Activated naive CD4-positive, alpha-beta T cell treated with Interleukin-2 at 50 U/mL for 16 hours (primary cell): Measurements from ENCODE around the gene EMC10.

Experiments
- DNase-seq: peaks from one replicate; pipeline ENCODE4 v3.0.0-alpha.2; 2020

The EMC10 gene

DNA sequence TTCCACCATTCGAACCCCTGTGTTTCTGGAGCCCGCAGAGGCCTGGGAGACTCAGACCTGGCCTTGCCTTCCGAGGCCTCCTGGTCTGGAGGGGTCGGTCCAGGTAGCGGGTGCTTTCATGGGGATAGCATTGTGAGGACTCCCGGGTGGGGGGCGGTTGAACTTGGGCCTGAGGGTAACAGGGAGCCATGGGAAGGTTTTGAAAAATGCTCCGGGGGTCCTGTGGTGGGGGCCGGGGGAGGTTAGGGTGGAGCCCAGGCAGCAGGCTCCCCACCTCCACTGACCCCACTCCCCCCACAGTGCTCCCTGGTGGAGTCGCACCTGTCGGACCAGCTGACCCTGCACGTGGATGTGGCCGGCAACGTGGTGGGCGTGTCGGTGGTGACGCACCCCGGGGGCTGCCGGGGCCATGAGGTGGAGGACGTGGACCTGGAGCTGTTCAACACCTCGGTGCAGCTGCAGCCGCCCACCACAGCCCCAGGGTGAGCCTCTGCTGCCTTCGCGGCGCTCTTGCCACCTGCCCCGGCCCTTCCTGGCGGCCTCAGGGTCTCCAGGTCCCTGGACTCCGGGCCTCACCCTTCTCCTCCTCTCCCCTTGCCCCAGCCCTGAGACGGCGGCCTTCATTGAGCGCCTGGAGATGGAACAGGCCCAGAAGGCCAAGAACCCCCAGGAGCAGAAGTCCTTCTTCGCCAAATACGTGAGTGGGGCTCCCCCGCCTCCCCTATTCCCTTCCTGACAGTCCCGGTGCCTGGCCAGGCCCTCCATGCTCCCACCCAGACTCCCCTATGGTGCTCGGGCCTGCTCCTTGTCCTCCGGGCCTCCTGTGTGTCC lies 4.2 kb downstream of the EMC10 start:
- DNase-seq = no peak

DNA sequence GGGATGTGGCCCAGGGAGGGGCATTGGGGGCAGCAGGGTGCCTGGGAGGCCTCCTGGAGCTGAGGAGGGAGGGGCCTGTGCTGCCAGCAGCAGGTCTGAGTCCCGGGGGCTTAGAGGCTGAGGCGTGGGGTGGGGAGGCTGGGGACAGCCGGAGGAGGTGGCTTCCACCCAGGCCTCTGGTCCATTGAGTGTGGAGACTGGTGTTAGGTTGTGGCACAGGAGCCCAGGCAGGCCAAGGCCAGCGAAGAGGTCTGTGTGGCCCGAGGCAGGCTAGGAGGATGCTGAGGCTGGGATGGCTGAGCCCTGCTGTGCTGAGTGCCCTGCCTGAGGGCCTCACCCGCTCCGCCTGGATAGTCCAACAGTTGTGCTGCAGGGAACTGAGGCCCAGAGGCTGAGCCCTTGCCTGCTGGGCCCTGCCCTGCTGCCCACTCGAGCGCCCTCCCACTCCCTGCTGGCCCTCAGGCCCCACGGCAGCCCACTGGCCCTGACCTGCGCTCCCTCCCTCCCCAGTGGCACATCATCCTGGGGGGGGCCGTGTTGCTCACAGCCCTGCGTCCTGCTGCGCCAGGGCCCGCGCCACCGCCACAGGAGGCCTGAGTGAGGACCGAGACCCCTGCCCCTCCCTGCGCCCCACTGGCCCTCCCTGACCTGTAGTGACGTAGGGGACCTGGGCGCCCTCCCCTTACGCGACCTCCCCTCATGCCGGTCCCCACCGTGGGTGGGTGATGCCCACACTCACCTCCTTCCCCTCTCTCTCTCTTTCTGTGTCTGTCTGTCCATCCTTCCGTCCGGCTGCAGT lies 5.2 kb downstream of the EMC10 start:
- DNase-seq = no peak

DNA sequence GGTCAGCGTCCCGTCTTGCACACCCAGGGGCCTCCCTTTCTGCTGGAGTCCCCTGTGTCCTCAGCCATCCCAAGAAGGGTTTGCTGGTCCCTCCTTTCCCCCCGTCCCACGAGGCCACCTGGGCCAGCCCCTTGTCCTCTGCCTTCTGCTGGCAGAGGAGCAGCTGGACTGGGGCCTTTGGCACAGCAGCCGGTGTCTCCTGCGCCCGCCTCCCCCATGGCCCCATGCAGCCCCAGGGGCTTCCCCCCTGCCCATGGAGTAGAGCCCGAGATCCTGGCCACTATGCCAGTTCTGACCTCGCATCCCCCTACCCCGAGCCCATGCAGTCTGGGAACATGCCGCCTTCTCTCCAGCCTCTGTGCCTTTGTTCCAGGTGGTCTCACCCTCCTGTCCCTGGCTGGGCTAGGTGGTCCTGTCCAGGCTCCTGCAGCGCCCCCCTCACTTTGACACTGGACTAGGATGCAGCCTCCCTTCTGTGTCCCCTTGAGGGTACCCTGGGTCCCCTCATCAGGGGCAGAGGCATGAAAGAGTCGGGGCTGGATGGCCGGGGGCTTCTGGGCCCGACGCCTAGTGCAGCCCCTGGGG lies 6.1 kb downstream of the EMC10 start:
- DNase-seq = no peak

DNA sequence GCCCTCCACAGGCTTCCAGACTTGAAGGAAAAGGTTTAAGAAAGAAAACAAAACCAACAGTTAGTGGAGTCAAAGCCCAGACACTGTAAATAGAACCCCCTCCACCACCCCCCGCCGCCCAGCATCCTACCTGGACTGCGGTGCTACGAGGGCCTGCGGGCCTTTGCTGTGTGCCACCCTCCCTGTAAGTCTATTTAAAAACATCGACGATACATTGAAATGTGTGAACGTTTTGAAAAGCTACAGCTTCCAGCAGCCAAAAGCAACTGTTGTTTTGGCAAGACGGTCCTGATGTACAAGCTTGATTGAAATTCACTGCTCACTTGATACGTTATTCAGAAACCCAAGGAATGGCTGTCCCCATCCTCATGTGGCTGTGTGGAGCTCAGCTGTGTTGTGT lies 6.6 kb downstream of the EMC10 start:
- no peak for DNase-seq

DNA sequence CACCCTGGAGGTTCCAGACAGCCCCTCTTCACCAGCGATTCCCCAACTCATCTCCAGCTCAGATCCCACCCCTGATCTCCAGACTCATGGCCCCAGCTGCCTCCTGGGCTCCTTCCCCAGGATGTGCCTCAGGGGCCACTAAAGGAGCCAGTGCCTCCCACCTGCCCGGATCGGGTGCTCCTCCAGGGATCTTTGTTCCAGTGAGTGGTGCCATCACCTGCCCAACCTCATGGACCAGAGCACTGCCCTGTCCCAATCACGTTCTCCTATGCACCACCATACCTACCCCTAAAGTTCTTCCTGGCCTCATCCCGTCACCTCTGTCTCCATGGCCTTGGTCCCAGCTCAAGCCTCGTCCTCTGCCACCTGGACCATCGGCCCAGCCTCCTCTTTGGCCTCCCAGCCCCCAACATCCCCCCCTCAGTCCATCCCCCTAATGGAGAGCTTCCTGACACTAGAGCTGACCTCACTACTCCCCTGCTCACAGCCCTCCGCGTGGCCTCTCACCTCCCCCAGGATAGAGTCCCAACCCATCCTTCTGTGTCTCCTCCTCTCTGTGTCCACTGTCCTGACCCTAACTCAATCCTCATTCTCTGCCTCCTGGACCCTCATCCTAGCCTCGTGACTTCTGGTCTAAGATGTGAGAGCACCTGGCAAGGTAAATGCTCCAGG lies 9.1 kb downstream of the EMC10 start:
- DNase-seq = no peak

DNA sequence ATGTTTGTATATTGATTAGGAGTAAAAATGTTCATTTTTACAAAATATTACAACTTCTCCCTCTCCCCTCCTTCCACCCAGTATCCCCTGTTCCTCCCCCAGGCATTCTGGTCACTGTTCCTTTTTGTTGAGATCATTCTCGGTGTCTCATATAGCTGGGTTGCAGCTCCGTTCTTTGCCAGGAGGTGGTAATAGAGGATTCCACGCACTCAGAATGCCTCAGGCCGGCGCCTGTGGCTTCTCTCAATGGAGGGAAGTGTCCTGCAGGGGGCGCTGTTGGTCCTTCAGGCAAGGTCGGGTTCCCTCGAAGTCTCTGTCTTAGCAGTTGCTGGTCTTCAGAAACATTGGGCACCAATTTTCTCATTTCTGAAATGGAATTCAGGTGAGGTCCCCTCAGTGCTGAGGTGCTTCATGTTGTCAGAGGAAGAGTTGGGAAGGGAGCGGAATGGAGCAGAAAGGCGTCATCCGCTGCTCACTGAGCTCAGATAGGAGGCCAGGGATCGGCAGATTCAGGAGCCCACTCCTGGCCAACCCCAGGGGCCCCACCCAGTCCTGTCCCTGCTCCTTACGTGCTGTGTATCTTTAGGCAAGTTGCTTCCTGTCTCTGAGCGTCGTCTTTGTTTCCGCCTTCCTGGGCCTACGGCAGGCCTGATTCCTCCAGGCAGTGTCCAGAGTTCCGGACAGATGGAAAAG lies 10.7 kb downstream of the EMC10 start:
- peak; percentile 57 for DNase-seq

DNA sequence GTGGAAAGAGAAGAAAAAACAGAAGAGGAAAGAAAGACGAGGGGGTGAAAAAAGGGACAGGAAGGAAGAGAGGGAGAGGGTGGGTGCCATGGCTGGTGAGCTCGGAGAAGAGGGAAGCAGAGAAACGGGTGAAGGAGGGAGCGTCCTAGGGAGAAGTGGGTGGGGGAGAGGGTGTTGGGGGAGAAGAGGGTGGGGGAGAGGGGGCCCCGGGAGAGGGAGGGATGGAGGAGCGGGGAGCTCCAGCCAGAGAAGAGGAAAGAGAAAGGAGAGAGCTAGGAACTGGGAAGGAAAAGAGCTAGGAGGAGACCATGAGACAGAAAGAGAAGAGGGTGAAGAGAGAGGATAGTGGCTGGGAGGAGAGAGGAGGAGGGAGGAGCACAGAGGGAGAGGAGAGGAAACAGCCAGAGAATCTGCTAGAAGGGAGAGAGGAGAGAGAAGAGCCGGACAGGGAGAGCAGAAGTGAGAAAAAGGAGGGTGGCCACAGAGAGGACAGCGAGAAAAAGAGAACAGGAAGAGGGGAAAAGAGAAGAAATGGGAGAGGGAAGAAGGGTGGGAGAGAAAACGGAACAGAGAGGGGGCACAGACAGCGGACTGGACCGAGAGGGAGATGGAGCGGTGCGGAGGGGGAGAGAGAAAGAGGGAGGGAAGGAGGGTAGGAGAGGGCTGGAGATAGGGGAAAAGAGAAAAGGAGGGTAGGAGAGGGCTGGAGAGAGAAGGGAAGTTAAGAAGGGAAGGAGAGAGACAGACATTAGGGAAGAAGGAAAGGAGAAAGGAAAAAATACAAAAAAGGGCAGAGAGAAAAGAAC lies 12.3 kb downstream of the EMC10 start:
- DNase-seq = no peak

DNA sequence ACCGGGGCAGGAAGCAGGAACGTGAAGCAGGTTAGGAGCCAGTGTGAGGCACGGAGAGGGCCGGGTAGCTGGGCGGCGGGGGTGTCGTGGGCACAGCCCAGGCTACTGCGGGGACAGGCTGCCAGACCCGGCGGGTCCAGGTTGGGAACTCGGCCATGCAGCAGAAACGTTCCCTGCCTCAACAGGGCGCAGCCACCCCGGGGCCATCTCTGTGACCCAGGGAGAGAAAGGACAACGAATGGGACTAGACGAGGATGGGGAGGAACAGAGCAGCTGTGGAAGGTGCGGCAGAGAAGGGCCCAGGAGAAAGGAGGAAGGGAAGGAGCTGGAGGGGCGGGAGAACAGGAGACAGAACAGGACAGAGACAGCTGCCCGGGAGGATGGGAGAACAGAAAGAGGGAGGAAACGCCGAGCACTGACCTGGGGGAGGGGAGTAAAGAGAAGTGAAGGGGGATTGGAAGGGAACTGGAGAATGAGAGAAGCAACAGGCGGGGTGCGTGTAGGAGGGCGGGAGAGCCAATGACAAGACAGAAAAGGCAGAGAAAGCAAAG lies 13.2 kb downstream of the EMC10 start:
- no peak for DNase-seq

DNA sequence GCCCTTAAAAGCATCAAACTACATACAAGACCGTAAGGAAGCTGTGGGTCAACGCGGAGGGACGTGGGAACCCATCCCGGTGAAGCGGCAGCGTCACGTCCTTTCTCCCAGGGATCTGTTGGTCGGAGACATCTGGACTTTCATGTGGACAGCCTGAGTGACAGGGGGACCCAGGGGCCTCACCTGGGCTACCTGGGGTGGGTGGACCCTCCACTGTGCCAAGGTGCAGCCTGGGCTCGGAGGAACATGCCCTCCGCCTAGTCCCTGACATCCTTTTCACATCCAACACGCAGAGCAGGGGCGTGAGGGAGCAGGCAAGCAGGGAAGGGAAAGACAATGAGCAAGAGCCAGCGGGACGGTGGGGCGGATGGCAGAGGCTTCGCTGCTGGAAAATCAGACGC lies 14.1 kb downstream of the EMC10 start:
- no peak for DNase-seq

DNA sequence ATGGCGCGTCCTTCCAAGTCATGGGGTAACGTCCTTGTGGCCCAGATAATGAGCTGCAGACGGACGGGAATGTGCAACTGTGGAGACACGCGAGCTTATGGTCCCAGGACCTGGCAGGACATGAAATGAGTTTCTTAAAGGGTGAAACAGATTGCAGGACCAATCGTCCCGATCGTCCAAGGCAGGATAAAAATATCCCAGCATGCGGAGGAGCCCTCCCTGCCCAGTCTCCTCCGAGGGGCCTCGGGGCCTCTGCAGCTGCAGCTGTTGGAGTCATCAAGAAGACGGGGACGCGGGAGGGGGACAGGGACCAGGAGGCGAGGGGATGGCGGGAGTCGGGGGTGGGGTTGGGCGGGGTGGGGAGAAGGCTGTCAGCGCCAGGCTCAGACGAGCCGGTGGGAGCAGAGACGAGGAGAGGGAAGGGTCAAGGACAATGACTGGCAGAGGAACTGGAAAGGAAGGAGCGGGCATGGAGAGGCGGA lies 14.7 kb downstream of the EMC10 start:
- no peak for DNase-seq

DNA sequence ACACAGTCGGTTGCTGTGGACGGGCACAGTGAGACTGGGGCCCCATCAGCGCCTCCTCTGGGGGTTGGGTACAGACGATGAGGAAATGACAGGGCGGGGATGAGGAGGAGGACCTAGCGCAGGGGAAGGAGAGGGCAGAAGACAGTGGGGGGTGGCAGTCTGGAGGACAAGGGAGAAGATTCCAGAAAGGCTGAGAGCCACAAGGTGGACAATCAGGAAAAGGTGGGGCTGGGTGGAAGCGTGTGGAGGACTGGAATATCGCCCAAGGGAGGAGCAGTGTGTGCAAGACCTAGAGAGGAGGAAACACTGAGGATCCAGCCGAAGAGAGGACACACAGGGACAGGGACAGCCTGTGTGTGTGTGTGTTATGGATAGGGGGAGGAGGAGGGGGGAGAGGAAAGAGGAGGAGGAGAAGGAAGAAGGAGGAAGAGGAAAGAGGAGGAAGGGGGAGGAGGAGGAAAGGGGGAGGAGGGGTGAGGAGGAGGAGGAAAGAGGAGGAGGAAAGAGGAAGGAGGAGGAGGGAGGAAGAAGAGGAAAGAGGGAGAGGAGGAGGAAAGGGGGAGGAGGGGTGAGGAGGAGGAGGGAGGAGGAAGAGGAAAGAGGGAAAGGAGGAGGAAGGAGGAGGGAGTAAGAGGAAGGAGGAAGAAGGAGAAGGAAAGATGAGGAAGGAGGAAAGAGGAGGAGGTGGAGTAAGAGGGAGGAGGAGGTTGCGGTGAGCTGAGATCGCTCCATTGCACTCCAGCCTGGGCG lies 16.2 kb downstream of the EMC10 start:
- DNase-seq = peak; percentile 43

DNA sequence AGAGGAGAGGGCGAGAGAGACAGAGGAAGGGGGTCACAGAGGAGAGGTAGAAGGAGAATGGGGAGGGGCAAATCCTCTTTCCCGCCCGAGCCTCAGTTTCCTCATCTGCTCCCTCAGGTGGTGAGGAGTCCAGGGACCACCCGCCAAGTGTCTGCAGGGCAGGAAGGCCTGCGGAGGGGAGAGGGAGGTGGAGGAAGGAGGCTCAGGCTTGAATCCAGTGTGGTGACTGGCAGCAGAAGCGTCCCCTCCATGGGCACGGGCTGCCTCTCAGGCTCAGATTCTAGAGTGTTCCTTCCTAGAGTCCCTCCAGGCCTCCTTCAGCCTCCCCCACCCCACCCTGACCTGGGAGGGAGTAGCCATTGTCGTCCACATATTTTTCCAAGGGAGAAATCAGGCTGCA lies 16.9 kb downstream of the EMC10 start:
- DNase-seq = no peak

DNA sequence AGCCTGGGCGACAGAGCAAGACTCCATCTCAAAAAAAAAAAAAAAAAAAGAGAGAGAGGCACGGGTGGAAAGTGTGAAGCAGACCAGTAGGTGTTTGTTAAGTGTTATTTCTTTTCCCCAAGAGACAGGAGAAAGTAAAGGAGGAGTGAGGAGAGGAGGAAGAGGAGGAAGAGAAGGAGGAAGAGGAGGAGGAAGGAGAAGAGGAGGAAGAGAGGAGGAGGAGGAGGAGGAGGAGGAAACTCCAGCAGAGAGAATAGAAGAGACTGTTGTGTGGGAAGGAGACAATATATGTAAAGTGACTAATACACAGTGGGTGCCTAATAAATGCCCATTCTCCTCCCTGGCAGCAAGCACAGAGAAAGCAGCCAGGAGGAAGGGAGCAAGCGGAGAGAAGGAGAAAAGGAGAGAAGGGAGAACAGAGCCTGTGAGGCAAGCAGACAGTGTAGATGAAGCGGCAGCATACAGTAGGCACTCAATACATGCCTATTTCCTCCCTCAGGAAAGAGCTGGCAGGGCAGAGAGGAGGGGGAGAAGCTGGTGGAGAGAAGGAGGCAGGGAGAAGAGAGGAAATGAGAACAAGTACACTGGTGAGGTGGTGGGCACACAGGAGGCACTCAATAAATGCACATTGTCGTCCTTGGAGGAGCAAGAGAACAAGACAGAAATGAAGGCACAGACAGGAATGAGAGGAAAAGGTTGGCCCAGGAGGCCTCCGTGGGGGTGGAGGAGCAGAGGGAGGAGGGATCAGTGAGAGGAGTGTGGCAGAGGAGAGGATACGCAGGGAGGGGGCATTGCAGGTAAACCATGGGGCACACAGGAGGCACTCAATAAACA lies 18.1 kb downstream of the EMC10 start:
- DNase-seq = no peak

DNA sequence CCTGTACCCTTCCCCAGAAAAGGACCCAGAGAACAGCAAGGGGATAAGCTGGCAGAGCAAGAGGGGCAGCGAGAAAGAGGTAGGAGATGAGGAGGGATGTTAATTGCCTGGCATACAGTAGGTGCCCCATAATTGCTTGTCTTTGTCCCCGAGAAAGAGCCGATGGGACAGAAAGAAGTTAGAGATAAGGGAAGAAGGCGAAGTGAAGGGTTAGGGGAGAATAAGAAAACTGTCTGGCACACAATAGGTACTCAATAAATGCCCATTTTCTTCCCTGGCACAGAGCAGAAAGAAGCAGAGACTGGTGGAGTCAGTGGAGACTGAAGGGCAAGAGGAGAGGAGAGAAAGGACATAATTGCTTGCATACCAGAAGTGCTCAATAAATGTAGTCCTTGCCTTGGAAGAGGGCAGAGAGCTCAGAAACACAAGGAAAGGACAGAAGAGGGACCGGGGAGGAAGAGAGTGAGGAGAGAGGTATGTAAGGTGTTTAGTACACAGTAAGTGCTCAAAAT lies 18.8 kb downstream of the EMC10 start:
- no peak for DNase-seq

DNA sequence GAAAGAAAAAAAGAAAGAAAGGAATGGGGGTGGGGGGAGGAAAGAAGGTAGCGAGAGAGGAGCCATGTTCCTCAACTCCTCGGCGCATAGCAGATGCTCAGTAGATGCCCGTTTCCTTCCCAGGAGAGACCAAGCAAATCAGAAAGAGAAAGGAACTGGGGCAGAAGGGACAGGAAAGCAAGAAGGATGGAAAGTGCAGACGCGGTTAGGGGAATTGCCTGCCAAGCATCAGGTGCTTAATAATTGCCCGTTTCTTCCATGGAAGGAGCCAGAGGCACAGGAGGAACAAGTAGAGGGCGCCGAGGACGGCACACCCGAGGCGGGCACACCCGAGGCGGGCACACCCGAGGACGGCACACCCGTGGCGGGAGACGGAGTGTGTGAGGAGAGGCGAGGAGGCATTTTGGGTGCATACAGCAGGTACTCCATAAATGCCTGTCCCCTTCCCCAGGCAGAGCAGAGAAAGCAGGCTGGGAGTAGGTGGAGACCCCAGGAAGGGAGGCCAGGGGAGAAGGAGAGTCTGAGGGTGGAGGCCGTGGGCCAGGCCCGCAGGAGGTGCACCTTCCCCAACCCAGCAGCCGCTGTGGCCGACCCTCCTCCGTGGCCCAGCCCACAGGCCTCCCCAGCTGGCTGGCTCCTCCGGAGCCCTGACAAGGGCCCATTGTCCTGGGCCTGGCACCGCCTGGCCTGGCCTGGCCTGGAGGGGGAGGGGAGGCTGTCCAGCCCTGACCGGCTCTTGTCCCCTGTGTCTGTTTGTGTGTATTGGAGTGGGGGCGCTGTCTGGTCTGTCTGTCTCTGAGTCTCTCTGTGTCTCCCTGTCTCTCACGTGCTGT lies 20.1 kb downstream of the EMC10 start:
- DNase-seq = no peak

DNA sequence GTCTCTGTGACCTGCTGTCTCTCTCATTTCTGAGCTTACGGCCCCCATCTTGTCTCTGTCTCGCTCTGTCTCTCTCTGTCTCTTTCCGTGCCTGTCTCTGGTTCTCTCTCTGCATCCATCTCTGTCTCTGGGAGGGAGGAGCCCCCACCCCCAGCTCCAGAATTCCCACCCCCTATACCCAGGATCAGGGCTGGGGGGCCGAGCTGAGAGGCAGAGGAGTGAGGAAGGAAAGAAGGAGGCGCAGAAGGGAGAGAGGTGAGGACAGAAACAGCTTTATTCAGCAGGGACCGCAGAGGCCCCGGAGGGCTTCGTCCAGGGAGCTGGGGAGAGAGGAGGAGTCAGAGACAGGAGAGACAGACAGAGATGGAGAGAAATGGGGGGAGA lies 20.7 kb downstream of the EMC10 start:
- DNase-seq = no peak

DNA sequence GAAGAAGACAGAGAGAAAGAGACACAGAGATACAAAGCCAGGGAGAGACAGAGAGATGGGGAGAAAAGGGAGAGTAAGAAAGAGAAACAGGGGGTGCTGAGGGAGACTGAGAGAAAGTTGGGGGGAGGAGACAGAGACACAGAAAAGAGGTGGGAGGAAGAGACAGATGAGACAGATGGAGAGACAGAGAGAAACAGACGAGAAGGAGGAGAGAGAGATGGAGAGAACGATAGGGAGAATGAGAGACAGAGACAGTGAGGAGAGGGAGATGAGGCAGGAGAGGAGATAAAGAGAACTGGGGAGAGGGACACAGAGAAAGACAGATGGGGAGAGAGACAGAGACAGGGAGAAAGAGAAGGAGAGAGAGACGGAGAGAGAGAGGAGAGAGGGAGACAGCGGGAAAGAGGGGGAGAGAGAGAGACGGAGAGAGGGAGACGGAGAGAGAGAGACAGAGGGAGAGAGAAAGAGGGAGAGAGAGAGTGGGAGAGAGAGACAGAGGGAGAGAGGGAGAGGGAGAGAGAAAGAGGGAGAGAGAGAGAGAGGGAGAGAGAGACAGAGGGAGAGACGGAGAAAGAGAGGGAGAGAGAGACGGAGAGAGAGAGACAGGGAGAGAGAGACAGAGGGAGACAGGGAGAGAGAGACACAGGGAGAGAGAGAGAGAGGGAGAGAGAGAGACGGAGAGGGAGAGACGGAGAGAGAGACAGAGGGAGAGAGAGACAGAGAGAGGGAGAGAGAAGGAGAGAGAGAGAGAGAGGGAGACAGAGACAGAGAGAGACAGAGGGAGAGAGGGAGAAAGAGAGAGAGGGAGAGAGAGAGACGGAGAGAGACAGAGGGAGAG lies 22.1 kb downstream of the EMC10 start:
- DNase-seq = no peak
